OCI-LY3 (cell line): Measurements from ENCODE around the gene ABCG8.

Source experiments
- H2AFZ ChIP-seq: fragments of 200-600, 300-600 bp; shearing (Covaris generic); 2 replicates; pipeline ENCODE4 v1.6.0; 2014; ENCODE audit warnings: antibody characterized with exemption, low read depth, low read length
- H3K27ac ChIP-seq: fragments of 200-600, 300-600 bp; sonication (generic); 2 replicates; pipeline ENCODE4 v1.5.1; 2014; ENCODE audit warnings: mild to moderate bottlenecking, low read length, moderate library complexity, mixed read lengths
- H3K27me3 ChIP-seq: fragments of 200-600, 300-600 bp; sonication (generic); 2 replicates; pipeline ENCODE4 v1.6.1; 2014; ENCODE audit warnings: low read depth, low read length, mixed read lengths
- H3K36me3 ChIP-seq: fragments of 200-600, 300-600 bp; sonication (generic); replicated peaks from 2 replicates; pipeline ENCODE3; 2014; ENCODE audit warnings: low read depth, low read length, mixed read lengths
- H3K4me1 ChIP-seq: fragments of 300-600, 200-600 bp; sonication (generic); 2 replicates; pipeline ENCODE4 v1.6.1; 2014; ENCODE audit warnings: low read length, mixed read lengths
- H3K4me2 ChIP-seq: fragments of 200-600, 300-600 bp; sonication (generic); 2 replicates; pipeline ENCODE4 v1.6.1; 2014; ENCODE audit warnings: low read length, mixed read lengths
- H3K4me3 ChIP-seq: fragments of 300-600, 200-600 bp; sonication (generic); 2 replicates; pipeline ENCODE4 v1.5.1; 2014; ENCODE audit warnings: antibody characterized with exemption, mild to moderate bottlenecking, low read length, moderate library complexity
- H3K79me2 ChIP-seq: fragments of 300-600, 200-600 bp; shearing (Covaris generic); 2 replicates; pipeline ENCODE4 v1.6.1; 2014; ENCODE audit warnings: mild to moderate bottlenecking, low read length, mixed read lengths
- H3K9ac ChIP-seq: fragments of 300-600, 200-600 bp; shearing (Covaris generic); 2 replicates; pipeline ENCODE4 v1.6.0; 2014; ENCODE audit warnings: mild to moderate bottlenecking, low read length, moderate library complexity
- H3K9me3 ChIP-seq: fragments of 200-600, 300-600 bp; shearing (Covaris generic); 2 replicates; pipeline ENCODE4 v1.6.1; 2014; ENCODE audit warnings: low read length, mixed read lengths; ENCODE audit not compliant: insufficient read depth
- H4K20me1 ChIP-seq: fragments of 200-600, 300-600 bp; sonication (generic); 2 replicates; pipeline ENCODE4 v1.6.1; 2016; ENCODE audit warnings: low read length, mixed read lengths; ENCODE audit not compliant: insufficient read depth
- EZH2phosphoT487 ChIP-seq: fragments of 200-600 bp; shearing (Covaris generic); IDR thresholded peaks from 2 replicates; pipeline ENCODE4 v1.6.1; 2018; ENCODE audit warnings: antibody characterized with exemption, mixed run types, low read depth
- TF ChIP-seq, protein P1 (sequence below): fragments of 200-600, 300-600 bp; sonication (generic); IDR thresholded peaks from 2 replicates; pipeline ENCODE4 v1.5.1; 2014; ENCODE audit warnings: antibody characterized with exemption, low read length, low read depth

Gene ABCG8

DNA sequence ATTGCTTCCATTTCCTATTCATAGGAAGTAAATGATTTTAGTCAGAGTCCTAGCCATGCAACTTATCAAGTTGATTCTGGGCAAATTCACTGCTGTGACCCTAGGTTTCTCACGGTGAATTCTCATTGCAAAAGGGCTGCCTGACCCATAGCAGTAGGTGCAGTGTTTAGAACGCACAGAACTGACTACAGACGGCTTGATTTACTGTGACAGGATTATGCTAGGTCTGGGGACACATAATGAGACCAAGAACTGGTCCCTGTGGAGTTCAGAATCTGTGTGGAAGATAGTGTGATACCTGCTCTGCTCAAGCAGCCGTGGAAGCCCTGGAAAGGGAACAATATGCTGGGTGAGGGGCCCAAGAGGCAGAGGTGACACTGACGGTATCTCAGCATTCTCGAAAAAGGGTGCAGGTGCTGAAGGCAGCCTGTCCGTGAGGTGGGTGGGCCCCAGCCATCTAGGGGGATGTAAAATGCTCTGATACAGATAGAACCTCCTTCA lies 46.4 kb downstream of the ABCG8 start:
- no peak overlapping the region for H2AFZ ChIP-seq
- H3K36me3 ChIP-seq, result peaks cover 36% of the 10 kb centered on the region
- H3K27ac ChIP-seq, result no peak overlapping the region
- H3K4me1 ChIP-seq, result no peaks in the 10 kb centered on the region
- H3K9ac ChIP-seq, result no peak overlapping the region
- no peaks in the 10 kb centered on the region for H3K27me3 ChIP-seq
- H4K20me1 ChIP-seq, result no peaks in the 10 kb centered on the region
- no peak for TF ChIP-seq EZH2phosphoT487
- TF ChIP-seq, protein P1, sequence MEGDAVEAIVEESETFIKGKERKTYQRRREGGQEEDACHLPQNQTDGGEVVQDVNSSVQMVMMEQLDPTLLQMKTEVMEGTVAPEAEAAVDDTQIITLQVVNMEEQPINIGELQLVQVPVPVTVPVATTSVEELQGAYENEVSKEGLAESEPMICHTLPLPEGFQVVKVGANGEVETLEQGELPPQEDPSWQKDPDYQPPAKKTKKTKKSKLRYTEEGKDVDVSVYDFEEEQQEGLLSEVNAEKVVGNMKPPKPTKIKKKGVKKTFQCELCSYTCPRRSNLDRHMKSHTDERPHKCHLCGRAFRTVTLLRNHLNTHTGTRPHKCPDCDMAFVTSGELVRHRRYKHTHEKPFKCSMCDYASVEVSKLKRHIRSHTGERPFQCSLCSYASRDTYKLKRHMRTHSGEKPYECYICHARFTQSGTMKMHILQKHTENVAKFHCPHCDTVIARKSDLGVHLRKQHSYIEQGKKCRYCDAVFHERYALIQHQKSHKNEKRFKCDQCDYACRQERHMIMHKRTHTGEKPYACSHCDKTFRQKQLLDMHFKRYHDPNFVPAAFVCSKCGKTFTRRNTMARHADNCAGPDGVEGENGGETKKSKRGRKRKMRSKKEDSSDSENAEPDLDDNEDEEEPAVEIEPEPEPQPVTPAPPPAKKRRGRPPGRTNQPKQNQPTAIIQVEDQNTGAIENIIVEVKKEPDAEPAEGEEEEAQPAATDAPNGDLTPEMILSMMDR, result no peak
- H3K79me2 ChIP-seq, result no peaks in the 10 kb centered on the region
- H3K9me3 ChIP-seq, result no peaks in the 10 kb centered on the region
- H3K4me2 ChIP-seq, result no peak overlapping the region
- H3K4me3 ChIP-seq, result no peak overlapping the region

DNA sequence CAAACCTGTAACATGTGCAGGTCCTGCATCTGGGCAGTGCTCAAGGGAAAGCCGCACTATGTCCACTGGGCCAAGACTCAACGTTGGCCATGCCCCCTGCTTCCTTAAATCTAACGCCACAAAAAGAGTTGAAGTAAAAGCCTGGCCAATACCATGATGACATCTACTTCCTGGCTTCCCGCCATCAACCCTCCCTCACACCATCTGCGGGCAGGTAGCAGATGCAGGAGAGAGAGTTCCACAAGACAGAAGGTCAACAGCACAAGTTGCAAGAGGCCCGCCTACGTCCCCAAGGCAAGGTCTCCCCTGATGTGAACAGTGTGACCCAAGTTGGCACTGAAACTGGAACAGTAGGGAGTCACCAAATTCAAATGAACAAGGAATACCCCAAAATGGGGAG lies 48.4 kb downstream of the ABCG8 start:
- Histone ChIP-seq H3K9ac (no peak overlapping the region), H3K27ac (no peak overlapping the region), H2AFZ (no peak overlapping the region), H3K36me3 (peaks cover 49% of the 10 kb centered on the region), H3K79me2 (no peaks in the 10 kb centered on the region), H3K4me1 (no peaks in the 10 kb centered on the region), H3K9me3 (no peaks in the 10 kb centered on the region), H3K4me2 (no peak overlapping the region), H4K20me1 (no peaks in the 10 kb centered on the region), H3K27me3 (no peaks in the 10 kb centered on the region), H3K4me3 (no peak overlapping the region)
- TF ChIP-seq EZH2phosphoT487, result no peak
- TF ChIP-seq, protein P1, result no peak

DNA sequence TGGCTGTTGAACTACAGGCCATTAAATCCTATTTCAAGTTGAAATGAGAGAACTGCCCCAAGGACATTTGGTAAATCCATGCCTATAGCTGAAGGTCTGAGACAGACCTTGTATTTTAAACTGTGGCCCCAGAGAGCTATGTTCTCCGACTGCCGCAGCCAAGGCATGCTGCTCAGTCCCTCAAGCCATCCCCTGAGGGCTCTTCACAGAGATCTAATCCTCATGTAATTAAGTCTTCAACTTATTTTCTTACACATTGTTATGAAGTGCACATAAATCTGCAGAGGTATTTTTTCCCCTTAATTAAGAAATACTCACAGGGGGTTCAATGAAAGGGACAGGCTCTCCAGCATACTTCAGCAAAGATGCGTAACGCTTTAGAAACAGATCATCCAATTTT lies 50.6 kb downstream of the ABCG8 start:
- Histone ChIP-seq H3K27me3 (no peaks in the 10 kb centered on the region), H3K4me3 (no peak overlapping the region), H3K4me2 (no peak overlapping the region), H3K9ac (no peak overlapping the region), H3K4me1 (no peaks in the 10 kb centered on the region), H3K79me2 (no peaks in the 10 kb centered on the region), H3K9me3 (no peaks in the 10 kb centered on the region), H2AFZ (no peak overlapping the region), H4K20me1 (no peaks in the 10 kb centered on the region), H3K36me3 (peaks cover 61% of the 10 kb centered on the region), H3K27ac (no peak overlapping the region)
- TF ChIP-seq, protein P1, result no peak
- no peak for TF ChIP-seq EZH2phosphoT487

DNA sequence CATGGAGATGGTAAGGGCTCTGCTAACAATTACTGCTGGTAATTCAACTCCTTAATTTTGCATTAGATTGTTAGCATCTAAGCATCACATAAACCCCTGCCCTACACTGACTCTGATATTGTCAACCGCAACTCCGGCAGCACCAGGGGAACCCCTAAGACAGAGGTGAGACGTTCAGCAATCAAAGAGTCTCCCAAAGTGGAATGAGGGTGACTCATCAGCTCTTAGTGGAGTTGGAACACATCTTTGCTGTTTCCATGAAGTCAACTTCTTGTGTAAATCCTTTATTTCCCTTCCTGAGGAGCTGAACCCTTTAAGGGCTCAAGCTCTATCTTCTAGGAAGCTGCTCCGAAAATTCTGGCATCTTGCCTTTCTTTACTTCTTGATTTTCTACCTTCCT lies 52.1 kb downstream of the ABCG8 start:
- no peaks in the 10 kb centered on the region for H3K9me3 ChIP-seq
- no peak overlapping the region for H3K4me2 ChIP-seq
- H3K4me1 ChIP-seq, result no peaks in the 10 kb centered on the region
- no peak overlapping the region for H3K27ac ChIP-seq
- no peak overlapping the region for H3K4me3 ChIP-seq
- TF ChIP-seq, protein P1, result no peak
- TF ChIP-seq EZH2phosphoT487, result no peak
- no peaks in the 10 kb centered on the region for H3K79me2 ChIP-seq
- H3K27me3 ChIP-seq, result no peaks in the 10 kb centered on the region
- H3K9ac ChIP-seq, result no peak overlapping the region
- H3K36me3 ChIP-seq, result peaks cover 62% of the 10 kb centered on the region
- H4K20me1 ChIP-seq, result no peaks in the 10 kb centered on the region
- H2AFZ ChIP-seq, result no peak overlapping the region
